Glomerular visceral epithelial cell (primary cell): Measurements from ENCODE around the gene MAP3K7.
"Not testable (repeated sequence)": the region's sequence is repeated elsewhere in the genome, so short reads cannot be mapped to it uniquely, and the experiment has no call there.

Source experiments
- DNase-seq: peaks from one replicate; pipeline ENCODE4 v3.0.0-alpha.2; 2016; ENCODE audit errors: extremely low spot score

The MAP3K7 gene

GRCh38 chr6:90578894-90579549, 7.8 kb downstream of the MAP3K7 start:
- no peak for DNase-seq

DNA sequence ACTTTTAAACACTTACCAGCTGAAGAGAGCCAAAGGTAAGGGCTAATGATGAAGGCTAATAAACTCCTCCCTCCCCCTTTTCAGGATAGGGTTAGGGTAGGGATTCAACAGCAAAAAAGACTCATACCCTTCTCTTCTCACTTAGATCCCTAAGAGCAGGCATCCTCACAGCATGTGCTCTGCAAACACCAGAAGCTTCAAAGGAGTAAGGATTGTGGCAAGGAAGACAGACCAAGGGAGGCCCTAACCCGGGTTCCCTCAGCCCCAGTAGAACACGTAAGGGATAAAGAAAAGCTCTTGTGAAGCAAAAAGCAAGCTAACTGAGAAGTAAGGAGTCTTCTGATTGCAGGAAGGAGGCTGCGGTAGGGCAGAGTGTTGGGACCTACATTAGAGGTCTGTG, 11.6 kb downstream of the MAP3K7 start:
- no peak for DNase-seq

DNA sequence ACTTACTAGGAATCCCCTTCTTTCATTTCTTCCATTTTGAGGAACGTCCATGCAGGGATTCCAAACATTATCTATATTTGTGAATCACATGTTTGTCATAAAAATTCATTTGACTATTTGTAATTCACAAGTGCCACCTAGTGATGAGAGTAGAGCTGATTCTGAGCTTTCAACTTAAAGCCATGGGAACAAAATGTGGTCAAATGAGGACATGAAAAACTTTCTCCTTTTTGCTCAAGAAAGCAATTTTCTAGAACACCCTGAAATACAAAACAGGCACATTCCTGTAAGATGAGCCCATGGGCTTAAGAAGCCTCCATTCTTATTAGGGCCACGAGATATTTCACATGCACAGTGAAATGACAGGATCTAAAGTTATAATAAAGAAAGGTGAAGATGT, 12.3 kb downstream of the MAP3K7 start:
- no peak for DNase-seq

DNA sequence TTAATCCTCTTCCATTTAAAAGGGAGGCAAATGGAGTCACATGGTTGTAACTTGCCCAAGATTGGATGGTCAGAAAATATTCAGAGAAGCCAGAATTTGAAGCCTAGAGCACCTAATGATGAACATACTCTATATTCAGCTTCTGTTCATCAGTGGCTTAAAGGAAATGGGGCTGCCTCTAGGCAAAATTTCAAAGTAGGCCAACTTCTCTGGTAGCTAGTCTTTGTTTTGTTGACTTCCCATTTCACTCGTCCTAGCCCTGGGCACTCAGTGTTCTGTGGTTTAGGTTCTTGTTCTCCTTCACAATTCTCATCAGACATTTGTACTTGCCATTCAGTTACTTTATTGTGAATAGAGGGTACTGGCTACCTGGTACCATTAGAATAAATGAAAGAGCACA, 13.2 kb downstream of the MAP3K7 start:
- no peak for DNase-seq

GRCh38 chr6:90572856-90573255, 14.0 kb downstream of the MAP3K7 start:
- no peak for DNase-seq

- DNase-seq: no peak
These were observed 17.6 kb downstream of the MAP3K7 start for GRCh38 chr6:90569223-90569622.

- DNase-seq: not testable (repeated sequence)
These were observed 19.2 kb downstream of the MAP3K7 start for GRCh38 chr6:90567682-90568081.

GRCh38 chr6:90562341-90562740, 24.5 kb downstream of the MAP3K7 start:
- DNase-seq: not testable (repeated sequence)

GRCh38 chr6:90559931-90560330, 26.9 kb downstream of the MAP3K7 start:
- DNase-seq: no peak

DNA sequence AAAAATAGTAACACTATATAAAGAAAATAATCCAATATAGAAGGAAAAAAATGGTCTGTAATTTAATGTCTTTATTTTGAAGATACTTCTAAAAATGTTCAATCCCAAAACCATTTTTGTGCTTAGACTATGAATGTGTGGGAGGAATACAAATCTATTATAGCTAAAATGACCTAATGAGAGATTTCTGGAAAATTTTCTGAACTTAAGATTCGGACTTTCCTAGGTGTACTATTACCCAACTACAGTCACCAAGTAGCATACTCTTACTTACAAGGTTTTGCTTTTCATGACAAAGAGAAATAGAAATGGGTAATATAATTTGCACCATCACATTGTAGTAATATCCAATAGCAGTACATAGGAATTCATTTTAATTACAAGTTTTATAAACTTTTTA, 29.9 kb downstream of the MAP3K7 start:
- DNase-seq: no peak

DNA sequence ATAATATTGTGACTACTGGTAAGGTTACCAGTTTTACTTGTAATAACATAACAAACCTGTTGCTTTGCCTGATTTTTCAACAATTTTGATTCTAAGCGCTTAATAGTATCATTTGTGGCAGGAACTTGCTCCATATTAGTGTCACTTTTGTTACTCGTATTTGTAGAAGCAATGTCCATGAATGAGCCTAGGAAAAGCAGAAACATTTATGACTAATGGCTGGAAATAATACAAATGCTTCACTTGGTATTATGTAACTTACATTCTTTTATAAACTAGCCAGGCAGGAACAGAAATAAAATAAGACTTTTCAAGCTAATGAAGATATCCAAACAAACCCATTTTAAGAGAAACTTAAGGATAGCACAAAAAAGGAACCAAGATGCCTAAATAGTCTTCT, 38.9 kb downstream of the MAP3K7 start:
- DNase-seq: no peak

- no peak for DNase-seq
These were observed 39.8 kb downstream of the MAP3K7 start for GRCh38 chr6:90547079-90547478.

GRCh38 chr6:90545448-90545847, 41.4 kb downstream of the MAP3K7 start:
- DNase-seq: no peak

GRCh38 chr6:90544741-90545140, 42.1 kb downstream of the MAP3K7 start:
- DNase-seq: no peak

GRCh38 chr6:90544081-90544480, 42.8 kb downstream of the MAP3K7 start:
- no peak for DNase-seq

- no peak for DNase-seq
These were observed 45.7 kb downstream of the MAP3K7 start for GRCh38 chr6:90541221-90541620.

- DNase-seq: no peak
These were observed 48.4 kb downstream of the MAP3K7 start for GRCh38 chr6:90538278-90539046.

DNA sequence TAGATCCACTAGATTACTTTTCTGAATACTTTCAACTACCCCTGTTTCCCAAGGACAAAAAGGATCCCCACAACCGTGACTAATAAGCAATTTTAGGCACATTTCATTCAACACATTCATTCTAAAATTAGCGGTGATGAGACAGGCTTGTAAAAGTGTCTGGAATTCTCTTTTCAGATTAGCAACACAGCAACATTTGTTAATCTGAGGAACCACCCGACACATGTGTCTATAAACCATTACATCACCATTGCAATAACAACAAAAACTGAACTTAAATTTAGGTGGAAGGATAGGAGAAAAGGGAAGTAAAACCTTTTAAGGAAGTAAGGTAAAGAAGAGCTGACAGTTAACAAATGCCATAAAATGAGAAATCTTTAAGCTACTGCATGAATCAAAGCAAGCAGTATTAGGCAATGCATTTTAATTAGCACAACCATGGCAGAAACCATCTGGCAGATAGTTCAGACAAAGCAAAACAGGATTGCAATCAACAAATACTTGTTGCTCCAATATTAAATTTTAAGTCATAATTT, 49.1 kb downstream of the MAP3K7 start:
- no peak for DNase-seq

DNA sequence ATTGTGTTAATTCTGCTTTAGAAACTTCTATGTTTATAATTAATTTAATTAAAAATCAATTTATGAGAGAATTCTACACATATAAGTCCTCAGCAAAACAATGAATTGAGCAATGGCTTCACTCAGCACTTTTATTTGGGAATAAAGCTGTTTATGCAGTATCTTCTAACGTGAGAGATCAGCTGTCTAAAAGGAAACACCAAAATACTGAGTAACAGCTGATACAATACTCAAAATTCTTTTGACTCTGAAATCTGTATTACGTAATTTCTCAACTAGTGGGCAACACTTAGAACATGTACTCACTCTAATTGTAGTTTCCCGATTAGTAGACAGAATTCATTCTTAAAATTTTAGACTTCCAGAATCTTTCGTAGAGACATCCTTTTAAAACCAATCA, 49.8 kb downstream of the MAP3K7 start:
- DNase-seq: no peak

DNA sequence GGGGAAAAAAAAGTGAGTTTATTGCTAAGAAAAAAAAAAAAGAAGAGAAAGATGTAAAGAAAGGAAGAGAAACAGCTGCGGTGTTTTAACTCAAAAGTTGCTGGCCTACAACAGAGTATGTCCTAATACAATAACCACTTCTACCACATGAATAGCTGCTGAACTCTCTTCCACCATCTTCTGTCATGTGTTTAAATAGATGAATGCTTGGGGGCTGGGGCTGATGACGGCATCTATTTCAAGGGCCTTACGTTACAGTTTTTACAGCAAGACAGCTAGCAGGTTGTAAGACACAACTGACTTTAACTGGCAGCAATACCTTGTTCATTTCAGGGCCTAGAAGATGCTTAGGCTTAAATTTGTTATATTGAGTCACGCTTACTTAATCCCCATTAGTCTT, 50.4 kb downstream of the MAP3K7 start:
- DNase-seq: no peak

DNA sequence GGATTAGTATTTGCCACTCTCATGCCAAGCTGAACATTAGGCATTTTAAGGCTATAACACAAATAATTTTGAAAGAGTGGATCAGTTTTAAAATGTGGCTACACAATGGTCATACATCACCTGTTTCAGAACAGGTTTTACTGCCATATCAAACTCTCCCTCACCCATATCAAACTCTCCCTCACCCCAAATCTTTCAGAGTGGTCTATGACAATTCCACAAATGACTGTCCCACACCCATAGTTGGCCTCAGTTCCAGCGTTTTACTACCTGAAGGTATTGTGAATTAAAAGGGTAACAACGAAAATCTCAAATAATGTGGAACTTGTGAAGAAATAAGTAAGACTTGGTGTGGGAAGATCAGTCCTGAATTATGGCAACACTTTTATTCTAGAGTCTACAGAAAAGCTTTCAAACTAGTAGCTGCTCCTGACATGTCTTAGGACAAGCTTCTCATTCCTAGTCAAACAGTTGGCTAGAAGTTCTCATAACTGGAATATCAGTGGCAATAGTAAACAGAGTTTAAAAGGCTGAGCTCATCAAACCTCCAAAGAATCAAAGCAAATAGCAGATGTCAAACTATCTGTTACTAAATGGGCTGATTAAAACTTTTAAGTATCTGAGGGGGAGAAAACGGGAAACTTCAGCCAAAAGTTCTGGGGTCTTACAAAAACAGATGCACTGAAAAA, 52.4 kb downstream of the MAP3K7 start:
- no peak for DNase-seq

GRCh38 chr6:90533615-90534336, 53.1 kb downstream of the MAP3K7 start:
- DNase-seq: no peak
